ENCODE data around the gene ZEB2. TPM values are rescaled to one million over a fixed set of nuclear protein-coding genes. Genes with fewer than 3 reads are reported as not detected.

Gene ZEB2
- total RNA-seq, 1 donor from 2014 or later, result 111 TPM

- H3K9me3 Mint-ChIP-seq, result peaks cover 6% of the 10 kb centered on the region
- H3K36me3 Mint-ChIP-seq, result peaks cover 4% of the 10 kb centered on the region
- no peak for DNase-seq (ENCODE audit: low spot score in 2 of 2, unreplicated experiment in 2 of 2)
- H3K4me1 Mint-ChIP-seq, result peaks cover 20% of the 10 kb centered on the region
- no peaks in the 10 kb centered on the region for H3K27me3 Mint-ChIP-seq (ENCODE audit: low read depth)
- no peak overlapping the region for H3K4me3 Mint-ChIP-seq
- no peak overlapping the region for H3K27ac Mint-ChIP-seq
- TF ChIP-seq CTCF (IDR thresholded peaks at IDR 0.05; ENCODE audit: unreplicated experiment), result no peak
Measured at GRCh38 chr2:144545787-144546186, 25.9 kb upstream of the ZEB2 start.

GRCh38 chr2:144544053-144544452, 24.1 kb upstream of the ZEB2 start:
- Mint-ChIP-seq H3K36me3 (peaks cover 3% of the 10 kb centered on the region), H3K27me3 (ENCODE audit: low read depth) (no peaks in the 10 kb centered on the region), H3K4me1 (peaks cover 20% of the 10 kb centered on the region), H3K27ac (no peak overlapping the region), H3K4me3 (no peak overlapping the region), H3K9me3 (peaks cover 6% of the 10 kb centered on the region)
- no peak for TF ChIP-seq CTCF (IDR thresholded peaks at IDR 0.05; ENCODE audit: unreplicated experiment)
- DNase-seq (ENCODE audit: low spot score in 2 of 2, unreplicated experiment in 2 of 2), result no peak

- TF ChIP-seq CTCF (IDR thresholded peaks at IDR 0.05; ENCODE audit: unreplicated experiment), result no peak
- no peak for DNase-seq (ENCODE audit: low spot score in 2 of 2, unreplicated experiment in 2 of 2)
- H3K4me1 Mint-ChIP-seq, result peaks cover 1% of the 10 kb centered on the region
Measured at GRCh38 chr2:144541396-144541795, 21.5 kb upstream of the ZEB2 start.

GRCh38 chr2:144539289-144539782, 19.4 kb upstream of the ZEB2 start:
- no peak overlapping the region for H3K4me3 Mint-ChIP-seq
- no peak for TF ChIP-seq CTCF (IDR thresholded peaks at IDR 0.05; ENCODE audit: unreplicated experiment)
- no peak for DNase-seq (ENCODE audit: low spot score in 2 of 2, unreplicated experiment in 2 of 2)
- H3K27me3 Mint-ChIP-seq (ENCODE audit: low read depth), result no peaks in the 10 kb centered on the region
- H3K9me3 Mint-ChIP-seq, result peaks cover 6% of the 10 kb centered on the region
- H3K27ac Mint-ChIP-seq, result no peak overlapping the region
- H3K36me3 Mint-ChIP-seq, result peaks cover 3% of the 10 kb centered on the region
- H3K4me1 Mint-ChIP-seq, result no peaks in the 10 kb centered on the region

More at GRCh38 chr2:144541396-144541795, 21.5 kb upstream of the ZEB2 start:
- Mint-ChIP-seq H3K9me3 (peaks cover 6% of the 10 kb centered on the region), H3K36me3 (peaks cover 3% of the 10 kb centered on the region), H3K4me3 (no peak overlapping the region), H3K27me3 (ENCODE audit: low read depth) (no peaks in the 10 kb centered on the region), H3K27ac (no peak overlapping the region)

- peaks cover 15% of the 10 kb centered on the region for H3K4me1 Mint-ChIP-seq
- no peak overlapping the region for H3K27ac Mint-ChIP-seq
- no peak for DNase-seq (ENCODE audit: low spot score in 2 of 2, unreplicated experiment in 2 of 2)
- H3K27me3 Mint-ChIP-seq (ENCODE audit: low read depth), result no peaks in the 10 kb centered on the region
- H3K36me3 Mint-ChIP-seq, result peaks cover 3% of the 10 kb centered on the region
- no peak overlapping the region for H3K4me3 Mint-ChIP-seq
- no peak for TF ChIP-seq CTCF (IDR thresholded peaks at IDR 0.05; ENCODE audit: unreplicated experiment)
- H3K9me3 Mint-ChIP-seq, result peaks cover 7% of the 10 kb centered on the region
Measured at GRCh38 chr2:144535300-144535699, 15.4 kb upstream of the ZEB2 start.

GRCh38 chr2:144533221-144533620, 13.3 kb upstream of the ZEB2 start:
- no peak for TF ChIP-seq CTCF (IDR thresholded peaks at IDR 0.05; ENCODE audit: unreplicated experiment)
- Mint-ChIP-seq H3K36me3 (peaks cover 3% of the 10 kb centered on the region), H3K27ac (no peak overlapping the region), H3K9me3 (peaks cover 7% of the 10 kb centered on the region), H3K4me1 (peaks cover 25% of the 10 kb centered on the region), H3K4me3 (no peak overlapping the region), H3K27me3 (ENCODE audit: low read depth) (no peaks in the 10 kb centered on the region)
- DNase-seq (ENCODE audit: low spot score in 2 of 2, unreplicated experiment in 2 of 2), result no peak
